HepG2 (cell line): ENCODE measurements around the gene CGREF1. TPM values are rescaled to one million over a fixed set of nuclear protein-coding genes. Genes with fewer than 3 reads are reported as not detected.

Source experiments
- EEA1 ChIP-seq: sonication (generic); formaldehyde crosslinking; IDR thresholded peaks from 2 replicates; pipeline ENCODE4 v1.5.1; 2020; ENCODE audit warnings: mild to moderate bottlenecking, missing genetic modification reagents, borderline replicate concordance
- FOXA3 ChIP-seq: IDR thresholded peaks from 2 replicates; pipeline ENCODE4 v1.6.1; 2016; ENCODE audit warnings: missing genetic modification reagents, missing compliant biosample characterization
- HDAC1 ChIP-seq: sonication (generic); formaldehyde crosslinking; IDR thresholded peaks from 2 replicates; pipeline ENCODE4 v1.5.1; 2020; ENCODE audit warnings: mild to moderate bottlenecking, missing genetic modification reagents
- IRX3 ChIP-seq: sonication (generic); formaldehyde crosslinking; IDR thresholded peaks from 2 replicates; pipeline ENCODE4 v1.8.1; 2023; ENCODE audit warnings: mild to moderate bottlenecking, low read depth, missing genetic modification reagents, borderline replicate concordance
- JUND ChIP-seq: sonication (generic); formaldehyde crosslinking; IDR thresholded peaks from 2 replicates; pipeline ENCODE4 v1.8.0; 2022; ENCODE audit warnings: mild to moderate bottlenecking, missing genetic modification reagents
- NR2F1 ChIP-seq, 2 experiments: fragments of 450-650 bp in 1 of 2; formaldehyde crosslinking in 1 of 2; IDR thresholded peaks; 2 replicates each; pipeline versions ENCODE4 v1.5.0 to v1.6.1; 2016 to 2020; ENCODE audit warnings: mild to moderate bottlenecking in 1 of 2, missing compliant biosample characterization in 1 of 2, missing genetic modification reagents in 1 of 2, moderate library complexity in 1 of 2
- PCBP2 ChIP-seq: fragments of 200-400 bp; formaldehyde crosslinking; optimal IDR thresholded peaks from 2 replicates; pipeline ENCODE3; 2018; ENCODE audit warnings: low read length, low read depth; ENCODE audit not compliant: poor library complexity, severe bottlenecking
- PITX1 ChIP-seq: sonication (generic); formaldehyde crosslinking; IDR thresholded peaks from 2 replicates; pipeline ENCODE4 v1.5.1; 2020; ENCODE audit warnings: mild to moderate bottlenecking, missing genetic modification reagents
- RBM22 ChIP-seq: fragments of 200-400 bp; formaldehyde crosslinking; optimal IDR thresholded peaks from 2 replicates; pipeline ENCODE3; 2017; ENCODE audit warnings: mild to moderate bottlenecking, low read length, moderate library complexity
- SPEN ChIP-seq: sonication (generic); formaldehyde crosslinking; IDR thresholded peaks from 2 replicates; pipeline ENCODE4 v1.5.1; 2020; ENCODE audit warnings: low read depth, mild to moderate bottlenecking, missing genetic modification reagents
- TAF1 ChIP-seq: sonication (generic); formaldehyde crosslinking; IDR thresholded peaks from 2 replicates; pipeline ENCODE4 v1.4.0; 2020; ENCODE audit warnings: missing genetic modification reagents
- TEAD3 ChIP-seq: optimal IDR thresholded peaks from 2 replicates; pipeline ENCODE3; 2016; ENCODE audit warnings: borderline replicate concordance
- ZNF207 ChIP-seq: fragments of 450-650 bp; IDR thresholded peaks from 2 replicates; pipeline ENCODE4 v1.6.1; 2016; ENCODE audit warnings: antibody characterized with exemption, borderline replicate concordance
- ZNF501 ChIP-seq: sonication (generic); formaldehyde crosslinking; IDR thresholded peaks from 2 replicates; pipeline ENCODE4 v1.5.1; 2020; ENCODE audit warnings: mild to moderate bottlenecking, moderate library complexity, missing genetic modification reagents
- ZNF614 ChIP-seq: IDR thresholded peaks from 2 replicates; pipeline ENCODE4 v1.6.1; 2018; ENCODE audit warnings: missing biosample characterization, missing genetic modification reagents, inconsistent platforms, borderline replicate concordance
- ZNF619 ChIP-seq: sonication (generic); formaldehyde crosslinking; IDR thresholded peaks from 2 replicates; pipeline ENCODE4 v1.4.0; 2020; ENCODE audit warnings: mild to moderate bottlenecking, missing genetic modification reagents
- ZNF670 ChIP-seq: sonication (generic); formaldehyde crosslinking; IDR thresholded peaks from 2 replicates; pipeline ENCODE4 v1.8.0; 2022; ENCODE audit warnings: mild to moderate bottlenecking, missing genetic modification reagents, borderline replicate concordance
- ZNF672 ChIP-seq: sonication (generic); formaldehyde crosslinking; IDR thresholded peaks from 2 replicates; pipeline ENCODE4 v1.8.1; 2022; ENCODE audit warnings: missing genetic modification reagents
- ZNF879 ChIP-seq: sonication (generic); formaldehyde crosslinking; IDR thresholded peaks from 2 replicates; pipeline ENCODE4 v1.8.1; 2023; ENCODE audit warnings: missing genetic modification reagents
- polyA plus RNA-seq, 8 experiments: library from polyadenylated mRNA; depleted of rRNA in 3 of 8; stranded (reverse) in 7 of 8; unstranded in 1 of 8; fragments of >200 nt; fragmentation: Illumina TruSeq in 4 of 8; extraction: Trizol in 4 of 8; gene quantifications; 2 replicates each; pipeline versions ENCODE4 v1.2.1 to v1.2.3, GENCODE V29; 2011 to 2016; ENCODE audit warnings: low read depth in 4 of 8, missing spikeins in 1 of 8, mixed read lengths in 1 of 8; ENCODE audit not compliant: insufficient read depth in 1 of 8
- total RNA-seq, 5 experiments: library from RNA; depleted of rRNA; stranded (reverse); fragments of >200 nt; fragmentation: Illumina TruSeq; extraction: Trizol; gene quantifications; 2 replicates each; pipeline ENCODE4 v1.2.3, GENCODE V29; 2016; ENCODE audit warnings: low read depth in 1 of 5
- TF ChIP-seq, protein P1 (sequence below): sonication (generic); formaldehyde crosslinking; IDR thresholded peaks from 2 replicates; pipeline ENCODE4 v1.4.0; 2020; ENCODE audit warnings: missing genetic modification reagents, low read depth, mild to moderate bottlenecking, borderline replicate concordance
- TF ChIP-seq, protein P2 (sequence below): sonication (generic); formaldehyde crosslinking; IDR thresholded peaks from 2 replicates; pipeline ENCODE4 v1.8.0; 2022; ENCODE audit warnings: missing genetic modification reagents, mild to moderate bottlenecking, borderline replicate concordance
- TF ChIP-seq, protein P3 (sequence below): sonication (generic); formaldehyde crosslinking; conservative IDR thresholded peaks from 2 replicates; pipeline ENCODE4 v1.4.0; 2020; ENCODE audit warnings: mild to moderate bottlenecking, missing genetic modification reagents, moderate library complexity
- TF ChIP-seq, protein P4 (sequence below): sonication (generic); formaldehyde crosslinking; IDR thresholded peaks from 2 replicates; pipeline ENCODE4 v1.4.0; 2020; ENCODE audit warnings: missing genetic modification reagents; ENCODE audit errors: not compliant biosample characterization
- TF ChIP-seq, protein P5 (sequence below): IDR thresholded peaks from 2 replicates; pipeline ENCODE4 v1.6.1; 2016; ENCODE audit warnings: low read depth, borderline replicate concordance

CGREF1 gene
- total and polyA plus RNA-seq, 2 of the 13 experiments (the other 11 are each of a cell fraction or from before 2014, with no cell fraction given): 13.9 to 23.4 TPM

DNA sequence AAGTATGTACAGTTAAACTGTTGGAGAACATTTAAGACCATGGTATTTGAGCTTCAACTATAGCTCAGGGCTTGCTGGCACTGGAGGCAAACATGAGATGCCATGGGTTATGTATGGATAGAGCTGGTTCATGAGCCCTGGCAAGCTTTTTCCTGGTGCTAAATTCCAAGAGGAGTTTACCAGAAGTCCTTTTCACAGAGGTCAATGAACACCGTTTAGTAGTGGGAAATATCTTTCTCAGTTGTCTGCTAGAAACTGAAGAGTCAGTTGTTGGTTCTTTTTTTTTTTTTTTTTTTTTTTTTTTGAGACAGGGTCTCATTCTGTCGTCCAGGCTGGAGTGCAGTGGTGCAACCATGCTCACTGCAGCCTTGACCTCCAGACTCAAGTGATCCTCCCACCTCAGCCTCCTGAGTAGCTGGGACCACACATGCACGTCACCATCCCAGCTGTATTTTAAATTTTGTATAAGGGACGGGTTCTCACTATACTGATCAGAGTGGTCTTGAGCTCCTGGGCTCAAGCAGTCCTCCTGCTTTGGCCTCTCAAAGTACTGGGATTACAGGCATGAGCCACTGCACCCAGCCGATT lies 31.0 kb downstream of the CGREF1 start (continued):
- TF ChIP-seq EEA1 (CRISPR knock-in tag) (no peak), ZNF879 (CRISPR knock-in tag) (no peak), TEAD3 (peak; percentile 26), JUND (CRISPR knock-in tag) (no peak), PITX1 (CRISPR knock-in tag) (0 out of 2 replicates have a peak, but pooled peaks have one; percentile 33), NR2F1 (CRISPR knock-in tag; IDR thresholded peaks at IDR 0.05) (no peak), ZNF207 (no peak), IRX3 (no peak), HDAC1 (CRISPR knock-in tag) (0 out of 2 replicates have a peak, but pooled peaks have one; percentile 23), ZNF614 (no peak), PCBP2 (no peak), FOXA3 (CRISPR knock-in tag) (no peak), ZNF672 (CRISPR knock-in tag) (no peak), ZNF670 (no peak), TAF1 (no peak), ZNF619 (CRISPR knock-in tag) (no peak), RBM22 (no peak), ZNF501 (CRISPR knock-in tag) (no peak), SPEN (CRISPR knock-in tag) (no peak)
- TF ChIP-seq, protein P1, sequence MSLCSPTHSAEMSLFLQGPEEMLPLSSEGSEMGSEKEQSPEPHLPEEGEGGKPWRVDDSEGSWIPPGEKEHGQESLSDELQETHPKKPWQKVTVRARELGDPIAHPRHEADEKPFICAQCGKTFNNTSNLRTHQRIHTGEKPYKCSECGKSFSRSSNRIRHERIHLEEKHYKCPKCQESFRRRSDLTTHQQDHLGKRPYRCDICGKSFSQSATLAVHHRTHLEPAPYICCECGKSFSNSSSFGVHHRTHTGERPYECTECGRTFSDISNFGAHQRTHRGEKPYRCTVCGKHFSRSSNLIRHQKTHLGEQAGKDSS (CRISPR knock-in tag): no peak
- TF ChIP-seq, protein P2, sequence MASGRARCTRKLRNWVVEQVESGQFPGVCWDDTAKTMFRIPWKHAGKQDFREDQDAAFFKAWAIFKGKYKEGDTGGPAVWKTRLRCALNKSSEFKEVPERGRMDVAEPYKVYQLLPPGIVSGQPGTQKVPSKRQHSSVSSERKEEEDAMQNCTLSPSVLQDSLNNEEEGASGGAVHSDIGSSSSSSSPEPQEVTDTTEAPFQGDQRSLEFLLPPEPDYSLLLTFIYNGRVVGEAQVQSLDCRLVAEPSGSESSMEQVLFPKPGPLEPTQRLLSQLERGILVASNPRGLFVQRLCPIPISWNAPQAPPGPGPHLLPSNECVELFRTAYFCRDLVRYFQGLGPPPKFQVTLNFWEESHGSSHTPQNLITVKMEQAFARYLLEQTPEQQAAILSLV (CRISPR knock-in tag): no peak
- TF ChIP-seq, protein P3, sequence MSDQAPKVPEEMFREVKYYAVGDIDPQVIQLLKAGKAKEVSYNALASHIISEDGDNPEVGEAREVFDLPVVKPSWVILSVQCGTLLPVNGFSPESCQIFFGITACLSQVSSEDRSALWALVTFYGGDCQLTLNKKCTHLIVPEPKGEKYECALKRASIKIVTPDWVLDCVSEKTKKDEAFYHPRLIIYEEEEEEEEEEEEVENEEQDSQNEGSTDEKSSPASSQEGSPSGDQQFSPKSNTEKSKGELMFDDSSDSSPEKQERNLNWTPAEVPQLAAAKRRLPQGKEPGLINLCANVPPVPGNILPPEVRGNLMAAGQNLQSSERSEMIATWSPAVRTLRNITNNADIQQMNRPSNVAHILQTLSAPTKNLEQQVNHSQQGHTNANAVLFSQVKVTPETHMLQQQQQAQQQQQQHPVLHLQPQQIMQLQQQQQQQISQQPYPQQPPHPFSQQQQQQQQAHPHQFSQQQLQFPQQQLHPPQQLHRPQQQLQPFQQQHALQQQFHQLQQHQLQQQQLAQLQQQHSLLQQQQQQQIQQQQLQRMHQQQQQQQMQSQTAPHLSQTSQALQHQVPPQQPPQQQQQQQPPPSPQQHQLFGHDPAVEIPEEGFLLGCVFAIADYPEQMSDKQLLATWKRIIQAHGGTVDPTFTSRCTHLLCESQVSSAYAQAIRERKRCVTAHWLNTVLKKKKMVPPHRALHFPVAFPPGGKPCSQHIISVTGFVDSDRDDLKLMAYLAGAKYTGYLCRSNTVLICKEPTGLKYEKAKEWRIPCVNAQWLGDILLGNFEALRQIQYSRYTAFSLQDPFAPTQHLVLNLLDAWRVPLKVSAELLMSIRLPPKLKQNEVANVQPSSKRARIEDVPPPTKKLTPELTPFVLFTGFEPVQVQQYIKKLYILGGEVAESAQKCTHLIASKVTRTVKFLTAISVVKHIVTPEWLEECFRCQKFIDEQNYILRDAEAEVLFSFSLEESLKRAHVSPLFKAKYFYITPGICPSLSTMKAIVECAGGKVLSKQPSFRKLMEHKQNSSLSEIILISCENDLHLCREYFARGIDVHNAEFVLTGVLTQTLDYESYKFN: 0 out of 2 replicates have a peak, but pooled peaks have one; percentile 12
- TF ChIP-seq, protein P4, sequence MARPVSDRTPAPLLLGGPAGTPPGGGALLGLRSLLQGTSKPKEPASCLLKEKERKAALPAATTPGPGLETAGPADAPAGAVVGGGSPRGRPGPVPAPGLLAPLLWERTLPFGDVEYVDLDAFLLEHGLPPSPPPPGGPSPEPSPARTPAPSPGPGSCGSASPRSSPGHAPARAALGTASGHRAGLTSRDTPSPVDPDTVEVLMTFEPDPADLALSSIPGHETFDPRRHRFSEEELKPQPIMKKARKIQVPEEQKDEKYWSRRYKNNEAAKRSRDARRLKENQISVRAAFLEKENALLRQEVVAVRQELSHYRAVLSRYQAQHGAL (CRISPR knock-in tag): no peak
- TF ChIP-seq, protein P5, sequence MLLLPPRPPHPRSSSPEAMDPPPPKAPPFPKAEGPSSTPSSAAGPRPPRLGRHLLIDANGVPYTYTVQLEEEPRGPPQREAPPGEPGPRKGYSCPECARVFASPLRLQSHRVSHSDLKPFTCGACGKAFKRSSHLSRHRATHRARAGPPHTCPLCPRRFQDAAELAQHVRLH: no peak
- TF ChIP-seq, all 625 proteins: peak for 10
